ENCODE data around the gene CHCHD4.
"Not testable (repeated sequence)": the region's sequence is repeated elsewhere in the genome, so short reads cannot be mapped to it uniquely, and the experiment has no call there.

GRCh38 chr3:14075233-14075632 lies 49.4 kb downstream of the CHCHD4 start:
- not testable (repeated sequence) for TF ChIP-seq EZH2 (conservative IDR thresholded peaks at IDR 0.05; ENCODE audit: low read depth, low read length); TAF15 (IDR thresholded peaks at IDR 0.05; ENCODE audit: low read depth, low read length, poor library complexity, severe bottlenecking); POLR2A (IDR thresholded peaks at IDR 0.05; ENCODE audit: insufficient read depth in 1 of 2, low read depth in 2 of 2, low read length in 2 of 2); XBP1 (CRISPR knock-in tag; IDR thresholded peaks at IDR 0.05); ZNF12 (CRISPR knock-in tag; IDR thresholded peaks at IDR 0.05); POLR2AphosphoS5 (IDR thresholded peaks at IDR 0.05; ENCODE audit: low read depth, low read length); ZNF850 (CRISPR knock-in tag; conservative IDR thresholded peaks at IDR 0.05); MAX (IDR thresholded peaks at IDR 0.05); SMC3 (IDR thresholded peaks at IDR 0.05; ENCODE audit: low read length)
- TF ChIP-seq, protein P1, sequence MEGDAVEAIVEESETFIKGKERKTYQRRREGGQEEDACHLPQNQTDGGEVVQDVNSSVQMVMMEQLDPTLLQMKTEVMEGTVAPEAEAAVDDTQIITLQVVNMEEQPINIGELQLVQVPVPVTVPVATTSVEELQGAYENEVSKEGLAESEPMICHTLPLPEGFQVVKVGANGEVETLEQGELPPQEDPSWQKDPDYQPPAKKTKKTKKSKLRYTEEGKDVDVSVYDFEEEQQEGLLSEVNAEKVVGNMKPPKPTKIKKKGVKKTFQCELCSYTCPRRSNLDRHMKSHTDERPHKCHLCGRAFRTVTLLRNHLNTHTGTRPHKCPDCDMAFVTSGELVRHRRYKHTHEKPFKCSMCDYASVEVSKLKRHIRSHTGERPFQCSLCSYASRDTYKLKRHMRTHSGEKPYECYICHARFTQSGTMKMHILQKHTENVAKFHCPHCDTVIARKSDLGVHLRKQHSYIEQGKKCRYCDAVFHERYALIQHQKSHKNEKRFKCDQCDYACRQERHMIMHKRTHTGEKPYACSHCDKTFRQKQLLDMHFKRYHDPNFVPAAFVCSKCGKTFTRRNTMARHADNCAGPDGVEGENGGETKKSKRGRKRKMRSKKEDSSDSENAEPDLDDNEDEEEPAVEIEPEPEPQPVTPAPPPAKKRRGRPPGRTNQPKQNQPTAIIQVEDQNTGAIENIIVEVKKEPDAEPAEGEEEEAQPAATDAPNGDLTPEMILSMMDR (CRISPR knock-in tag; IDR thresholded peaks at IDR 0.05), result not testable (repeated sequence)
- TF ChIP-seq, protein P2, sequence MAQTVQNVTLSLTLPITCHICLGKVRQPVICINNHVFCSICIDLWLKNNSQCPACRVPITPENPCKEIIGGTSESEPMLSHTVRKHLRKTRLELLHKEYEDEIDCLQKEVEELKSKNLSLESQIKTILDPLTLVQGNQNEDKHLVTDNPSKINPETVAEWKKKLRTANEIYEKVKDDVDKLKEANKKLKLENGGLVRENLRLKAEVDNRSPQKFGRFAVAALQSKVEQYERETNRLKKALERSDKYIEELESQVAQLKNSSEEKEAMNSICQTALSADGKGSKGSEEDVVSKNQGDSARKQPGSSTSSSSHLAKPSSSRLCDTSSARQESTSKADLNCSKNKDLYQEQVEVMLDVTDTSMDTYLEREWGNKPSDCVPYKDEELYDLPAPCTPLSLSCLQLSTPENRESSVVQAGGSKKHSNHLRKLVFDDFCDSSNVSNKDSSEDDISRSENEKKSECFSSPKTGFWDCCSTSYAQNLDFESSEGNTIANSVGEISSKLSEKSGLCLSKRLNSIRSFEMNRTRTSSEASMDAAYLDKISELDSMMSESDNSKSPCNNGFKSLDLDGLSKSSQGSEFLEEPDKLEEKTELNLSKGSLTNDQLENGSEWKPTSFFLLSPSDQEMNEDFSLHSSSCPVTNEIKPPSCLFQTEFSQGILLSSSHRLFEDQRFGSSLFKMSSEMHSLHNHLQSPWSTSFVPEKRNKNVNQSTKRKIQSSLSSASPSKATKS (CRISPR knock-in tag; IDR thresholded peaks at IDR 0.05), result not testable (repeated sequence)
- TF ChIP-seq, protein P3, sequence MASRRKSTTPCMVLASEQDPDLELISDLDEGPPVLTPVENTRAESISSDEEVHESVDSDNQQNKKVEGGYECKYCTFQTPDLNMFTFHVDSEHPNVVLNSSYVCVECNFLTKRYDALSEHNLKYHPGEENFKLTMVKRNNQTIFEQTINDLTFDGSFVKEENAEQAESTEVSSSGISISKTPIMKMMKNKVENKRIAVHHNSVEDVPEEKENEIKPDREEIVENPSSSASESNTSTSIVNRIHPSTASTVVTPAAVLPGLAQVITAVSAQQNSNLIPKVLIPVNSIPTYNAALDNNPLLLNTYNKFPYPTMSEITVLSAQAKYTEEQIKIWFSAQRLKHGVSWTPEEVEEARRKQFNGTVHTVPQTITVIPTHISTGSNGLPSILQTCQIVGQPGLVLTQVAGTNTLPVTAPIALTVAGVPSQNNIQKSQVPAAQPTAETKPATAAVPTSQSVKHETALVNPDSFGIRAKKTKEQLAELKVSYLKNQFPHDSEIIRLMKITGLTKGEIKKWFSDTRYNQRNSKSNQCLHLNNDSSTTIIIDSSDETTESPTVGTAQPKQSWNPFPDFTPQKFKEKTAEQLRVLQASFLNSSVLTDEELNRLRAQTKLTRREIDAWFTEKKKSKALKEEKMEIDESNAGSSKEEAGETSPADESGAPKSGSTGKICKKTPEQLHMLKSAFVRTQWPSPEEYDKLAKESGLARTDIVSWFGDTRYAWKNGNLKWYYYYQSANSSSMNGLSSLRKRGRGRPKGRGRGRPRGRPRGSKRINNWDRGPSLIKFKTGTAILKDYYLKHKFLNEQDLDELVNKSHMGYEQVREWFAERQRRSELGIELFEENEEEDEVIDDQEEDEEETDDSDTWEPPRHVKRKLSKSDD (CRISPR knock-in tag; IDR thresholded peaks at IDR 0.05; ENCODE audit: low read depth), result not testable (repeated sequence)
- TF ChIP-seq, protein P4, sequence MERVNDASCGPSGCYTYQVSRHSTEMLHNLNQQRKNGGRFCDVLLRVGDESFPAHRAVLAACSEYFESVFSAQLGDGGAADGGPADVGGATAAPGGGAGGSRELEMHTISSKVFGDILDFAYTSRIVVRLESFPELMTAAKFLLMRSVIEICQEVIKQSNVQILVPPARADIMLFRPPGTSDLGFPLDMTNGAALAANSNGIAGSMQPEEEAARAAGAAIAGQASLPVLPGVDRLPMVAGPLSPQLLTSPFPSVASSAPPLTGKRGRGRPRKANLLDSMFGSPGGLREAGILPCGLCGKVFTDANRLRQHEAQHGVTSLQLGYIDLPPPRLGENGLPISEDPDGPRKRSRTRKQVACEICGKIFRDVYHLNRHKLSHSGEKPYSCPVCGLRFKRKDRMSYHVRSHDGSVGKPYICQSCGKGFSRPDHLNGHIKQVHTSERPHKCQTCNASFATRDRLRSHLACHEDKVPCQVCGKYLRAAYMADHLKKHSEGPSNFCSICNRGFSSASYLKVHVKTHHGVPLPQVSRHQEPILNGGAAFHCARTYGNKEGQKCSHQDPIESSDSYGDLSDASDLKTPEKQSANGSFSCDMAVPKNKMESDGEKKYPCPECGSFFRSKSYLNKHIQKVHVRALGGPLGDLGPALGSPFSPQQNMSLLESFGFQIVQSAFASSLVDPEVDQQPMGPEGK (CRISPR knock-in tag; IDR thresholded peaks at IDR 0.05), result not testable (repeated sequence)
- TF ChIP-seq, protein P5, sequence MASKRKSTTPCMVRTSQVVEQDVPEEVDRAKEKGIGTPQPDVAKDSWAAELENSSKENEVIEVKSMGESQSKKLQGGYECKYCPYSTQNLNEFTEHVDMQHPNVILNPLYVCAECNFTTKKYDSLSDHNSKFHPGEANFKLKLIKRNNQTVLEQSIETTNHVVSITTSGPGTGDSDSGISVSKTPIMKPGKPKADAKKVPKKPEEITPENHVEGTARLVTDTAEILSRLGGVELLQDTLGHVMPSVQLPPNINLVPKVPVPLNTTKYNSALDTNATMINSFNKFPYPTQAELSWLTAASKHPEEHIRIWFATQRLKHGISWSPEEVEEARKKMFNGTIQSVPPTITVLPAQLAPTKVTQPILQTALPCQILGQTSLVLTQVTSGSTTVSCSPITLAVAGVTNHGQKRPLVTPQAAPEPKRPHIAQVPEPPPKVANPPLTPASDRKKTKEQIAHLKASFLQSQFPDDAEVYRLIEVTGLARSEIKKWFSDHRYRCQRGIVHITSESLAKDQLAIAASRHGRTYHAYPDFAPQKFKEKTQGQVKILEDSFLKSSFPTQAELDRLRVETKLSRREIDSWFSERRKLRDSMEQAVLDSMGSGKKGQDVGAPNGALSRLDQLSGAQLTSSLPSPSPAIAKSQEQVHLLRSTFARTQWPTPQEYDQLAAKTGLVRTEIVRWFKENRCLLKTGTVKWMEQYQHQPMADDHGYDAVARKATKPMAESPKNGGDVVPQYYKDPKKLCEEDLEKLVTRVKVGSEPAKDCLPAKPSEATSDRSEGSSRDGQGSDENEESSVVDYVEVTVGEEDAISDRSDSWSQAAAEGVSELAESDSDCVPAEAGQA (IDR thresholded peaks at IDR 0.05; ENCODE audit: low read depth), result not testable (repeated sequence)
- TF ChIP-seq, protein P5 (CRISPR knock-in tag; IDR thresholded peaks at IDR 0.05; ENCODE audit: borderline replicate concordance), result not testable (repeated sequence)
